HG02588 (cell line): ENCODE results near the gene SLC25A42.
"Not testable (repeated sequence)": the region's sequence is repeated elsewhere in the genome, so short reads cannot be mapped to it uniquely, and the experiment has no call there.

Experiments
- ATAC-seq: cut with Tn5 transposase; IDR thresholded peaks from one replicate; pipeline ENCODE4 v1.9.1; 2021; ENCODE audit warnings: mild to moderate bottlenecking, moderate library complexity; ENCODE audit not compliant: unreplicated experiment

The SLC25A42 gene

GRCh38 chr19:19063183-19064097 lies at the start of gene SLC25A42:
Gene SLC25A42 (plus strand): TSS chr19:19063994. CDS start chr19:19096125, 32,131 bp downstream.
- ATAC-seq = peak; percentile 89

- no peak for ATAC-seq
These were observed 42.7 kb upstream of the SLC25A42 start for GRCh38 chr19:19021115-19021514.

GRCh38 chr19:19022380-19022961 lies 41.3 kb upstream of the SLC25A42 start:
- no peak for ATAC-seq

- not testable (repeated sequence) for ATAC-seq
These were observed 40.4 kb upstream of the SLC25A42 start for GRCh38 chr19:19023376-19023775.

GRCh38 chr19:19025861-19026260 lies 37.9 kb upstream of the SLC25A42 start:
- no peak for ATAC-seq

GRCh38 chr19:19026299-19026971 lies 37.4 kb upstream of the SLC25A42 start:
- no peak for ATAC-seq

- ATAC-seq = no peak
These were observed 36.6 kb upstream of the SLC25A42 start for GRCh38 chr19:19027228-19027627.

- ATAC-seq = no peak
These were observed 35.3 kb upstream of the SLC25A42 start for GRCh38 chr19:19028526-19028925.

- no peak for ATAC-seq
These were observed 31.9 kb upstream of the SLC25A42 start for GRCh38 chr19:19031891-19032290.

- ATAC-seq = peak; percentile 37
These were observed 31.2 kb upstream of the SLC25A42 start for GRCh38 chr19:19032420-19033175.

GRCh38 chr19:19033176-19033425 lies 30.7 kb upstream of the SLC25A42 start:
- ATAC-seq = no peak

- ATAC-seq = peak; percentile 77
These were observed 30.2 kb upstream of the SLC25A42 start, which contains the start of the genes ARMC6 and SUGP2 for GRCh38 chr19:19033426-19034203. Gene ARMC6 (plus strand): TSS chr19:19033603. CDS start chr19:19034210, 607 bp downstream. Gene SUGP2 (minus strand): TSS chr19:19033517. CDS start chr19:19031071, 2,446 bp downstream.

- ATAC-seq = no peak
These were observed 29.6 kb upstream of the SLC25A42 start for GRCh38 chr19:19034204-19034624.

GRCh38 chr19:19039901-19040300 lies 23.9 kb upstream of the SLC25A42 start:
- no peak for ATAC-seq

GRCh38 chr19:19040417-19040816 lies 23.4 kb upstream of the SLC25A42 start:
- ATAC-seq = no peak

- no peak for ATAC-seq
These were observed 21.0 kb upstream of the SLC25A42 start for GRCh38 chr19:19042732-19043280.

- no peak for ATAC-seq
These were observed 20.3 kb upstream of the SLC25A42 start for GRCh38 chr19:19043481-19043880.

GRCh38 chr19:19043881-19044280 lies 19.9 kb upstream of the SLC25A42 start:
- ATAC-seq = no peak

GRCh38 chr19:19049406-19049805 lies 14.4 kb upstream of the SLC25A42 start:
- no peak for ATAC-seq

- no peak for ATAC-seq
These were observed 13.7 kb upstream of the SLC25A42 start for GRCh38 chr19:19050104-19050503.
